KG1 (cell line): ENCODE measurements around the gene OR5B21.

Experiments used
- DNase-seq: peaks from one replicate; lab custom pipeline; 2025; lab: John Stamatoyannopoulos, UW

OR5B21 gene

DNA sequence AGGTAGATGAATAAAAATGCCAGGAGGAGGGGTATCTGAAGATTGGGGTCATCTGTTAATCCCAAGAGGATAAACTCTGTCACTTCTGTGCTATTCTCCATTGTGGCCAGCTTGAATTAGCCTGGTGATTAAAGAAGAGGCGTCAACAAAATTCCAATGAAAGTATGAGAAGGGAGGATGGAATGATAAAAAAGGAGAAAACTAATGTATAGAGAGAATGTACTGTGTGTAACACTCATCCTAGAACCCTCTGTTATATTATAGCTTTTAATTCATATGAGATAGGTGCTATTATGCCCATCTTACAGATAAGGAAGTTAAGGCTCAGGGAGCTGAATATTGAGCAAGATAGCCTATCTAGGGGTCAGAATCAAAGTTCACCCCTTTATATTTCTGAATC lies at the start of gene OR5B21:
Gene OR5B21, minus strand, starts transcription at position 101 of the 400 bp plus-strand sequence. Its CDS starts 0 bp downstream, at position 101.
- DNase-seq: no peak

DNA sequence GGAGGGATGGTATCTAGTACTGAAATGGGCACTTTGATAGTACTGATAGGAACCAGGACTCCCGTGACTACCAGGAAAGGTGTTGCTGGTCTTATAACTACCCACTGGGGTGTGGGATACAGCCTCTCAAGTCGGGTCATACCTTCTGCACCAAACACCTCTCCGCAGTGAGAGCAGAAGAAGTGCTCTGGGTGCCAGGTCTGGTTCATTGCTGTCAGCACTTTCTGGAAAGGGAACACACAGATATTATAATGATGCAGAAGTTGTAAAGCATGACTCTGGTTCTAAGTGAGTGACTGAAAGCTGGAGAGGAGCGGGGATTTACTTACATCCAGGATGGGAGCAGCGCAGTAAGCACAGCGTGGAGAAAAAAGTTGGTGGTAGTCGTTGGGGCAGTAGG lies 41.7 kb upstream of the OR5B21 start:
- DNase-seq: no peak

DNA sequence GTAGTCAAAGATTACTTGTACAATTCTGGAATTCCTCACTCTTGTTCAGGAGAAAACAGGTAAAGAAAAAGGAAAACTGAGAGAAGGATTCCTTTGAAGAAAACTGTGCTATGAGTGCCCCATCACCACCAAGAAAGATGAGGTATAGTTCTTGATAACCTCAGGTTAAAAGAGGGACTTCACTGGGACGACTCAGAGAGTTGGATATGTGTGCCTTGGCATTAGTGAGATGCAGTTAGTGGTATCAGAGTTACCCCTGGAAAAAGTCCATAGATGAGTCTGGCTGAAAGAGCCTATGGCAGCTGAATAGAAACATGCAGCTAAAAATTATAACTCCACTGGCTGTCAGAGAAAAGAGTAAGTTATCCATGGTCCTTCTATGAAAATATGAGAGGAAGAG lies 38.9 kb upstream of the OR5B21 start:
- DNase-seq: no peak

DNA sequence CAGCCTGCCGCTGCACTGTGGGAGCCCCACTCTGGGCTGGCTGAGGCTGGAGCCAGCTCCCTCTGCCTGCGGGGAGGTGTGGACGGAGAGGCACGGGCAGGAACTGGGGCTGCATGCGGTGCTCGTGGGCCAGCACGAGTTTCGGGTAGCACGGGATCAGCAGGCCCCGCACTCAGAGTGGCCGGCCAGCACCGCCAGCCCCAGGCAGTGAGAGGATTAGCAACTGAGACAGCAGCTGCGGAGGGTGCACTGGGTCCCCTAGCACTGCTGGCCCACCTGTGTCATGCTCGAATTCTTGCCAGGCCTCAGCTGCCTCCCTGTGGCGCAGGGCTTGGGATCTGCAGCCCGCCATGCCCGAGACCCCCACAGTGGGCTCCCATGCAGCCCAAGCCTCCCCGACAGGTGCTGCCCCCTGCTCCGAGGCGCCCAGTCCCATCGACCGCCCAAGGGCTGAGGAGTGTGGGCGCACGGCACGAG lies 24.0 kb upstream of the OR5B21 start:
- no peak for DNase-seq

DNA sequence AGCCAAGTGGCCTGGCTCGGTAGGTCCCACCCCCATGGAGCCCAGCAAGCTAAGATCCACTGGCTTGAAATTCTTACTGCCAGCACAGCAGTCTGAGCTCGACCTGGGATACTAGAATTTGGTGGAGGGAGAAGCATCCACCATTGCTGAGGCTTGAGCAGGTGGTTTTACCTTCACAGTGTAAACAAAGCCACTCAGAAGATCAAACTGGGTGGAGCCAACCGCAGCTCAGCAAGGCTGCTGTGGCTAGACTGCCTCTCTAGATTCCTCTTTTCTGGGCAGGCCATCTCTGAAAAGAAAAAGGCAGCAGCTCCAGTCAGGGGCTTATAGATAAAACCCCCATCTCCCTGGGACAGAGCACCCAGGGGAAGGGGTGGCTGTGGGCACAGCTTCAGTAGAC lies 22.3 kb upstream of the OR5B21 start:
- DNase-seq: no peak

DNA sequence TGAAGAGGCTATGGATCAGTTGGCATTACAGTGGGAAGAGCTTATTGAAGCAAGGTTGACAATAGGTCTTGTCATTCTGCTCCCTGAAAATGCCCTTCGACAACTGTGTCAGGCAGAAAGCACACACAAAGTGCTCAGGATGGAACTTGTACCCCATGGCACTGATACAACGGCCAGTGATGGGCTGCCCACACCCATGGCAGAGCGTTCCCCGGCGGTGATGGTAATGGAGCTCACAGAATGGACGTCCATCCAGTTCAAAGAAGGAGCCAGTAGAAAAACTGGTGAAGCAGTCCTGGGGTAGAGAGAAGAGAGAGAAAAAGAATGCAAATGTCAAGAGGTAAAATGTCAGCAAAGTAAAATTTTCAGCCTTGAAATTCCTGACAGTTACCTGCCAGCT lies 19.5 kb upstream of the OR5B21 start:
- no peak for DNase-seq

DNA sequence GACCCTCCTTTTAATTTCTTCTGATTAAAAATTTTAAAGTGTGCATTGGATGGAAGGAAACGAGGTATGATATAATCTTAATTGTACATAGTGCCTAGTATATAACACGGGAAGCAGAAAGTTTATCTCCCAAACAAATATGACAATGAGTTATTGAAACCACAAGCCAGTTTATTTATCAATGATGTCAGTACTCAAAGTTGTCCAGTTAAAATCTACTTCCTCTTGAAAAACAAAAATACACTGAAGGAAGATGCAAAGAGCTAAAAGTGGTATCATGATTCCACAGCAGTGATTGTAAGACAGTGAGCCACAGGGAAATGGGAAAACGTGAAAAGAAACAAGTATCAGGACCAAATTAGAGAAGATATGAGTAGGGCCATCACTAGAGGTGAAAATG lies 18.8 kb upstream of the OR5B21 start:
- no peak for DNase-seq

DNA sequence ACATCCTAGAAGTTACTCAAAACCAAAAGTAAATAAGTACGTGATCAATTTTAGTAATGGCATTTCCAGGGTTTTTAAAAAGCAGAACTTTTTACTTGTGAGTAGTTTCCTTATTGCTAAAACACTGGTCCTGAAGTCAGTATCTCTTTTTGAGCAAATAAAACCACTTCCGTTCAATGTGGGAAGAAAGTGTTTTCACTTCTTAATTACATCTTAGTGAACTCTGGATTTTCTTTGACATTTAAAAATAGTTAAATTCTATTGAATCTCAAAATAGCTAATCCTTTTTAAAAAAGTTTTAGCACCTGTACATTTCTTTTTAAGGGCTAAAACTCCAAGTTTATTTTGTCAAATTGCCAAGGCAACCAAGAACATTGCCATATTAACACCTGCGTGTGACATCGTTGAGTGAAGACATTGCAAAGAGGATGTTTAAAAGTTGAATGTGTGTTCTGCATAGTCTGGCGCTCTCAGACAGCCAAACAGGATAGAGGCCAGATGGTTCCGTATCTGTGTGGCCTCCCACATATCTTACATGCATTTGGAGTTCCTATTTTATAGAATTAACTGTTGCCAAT lies 17.2 kb upstream of the OR5B21 start:
- DNase-seq: peak; percentile 87

DNA sequence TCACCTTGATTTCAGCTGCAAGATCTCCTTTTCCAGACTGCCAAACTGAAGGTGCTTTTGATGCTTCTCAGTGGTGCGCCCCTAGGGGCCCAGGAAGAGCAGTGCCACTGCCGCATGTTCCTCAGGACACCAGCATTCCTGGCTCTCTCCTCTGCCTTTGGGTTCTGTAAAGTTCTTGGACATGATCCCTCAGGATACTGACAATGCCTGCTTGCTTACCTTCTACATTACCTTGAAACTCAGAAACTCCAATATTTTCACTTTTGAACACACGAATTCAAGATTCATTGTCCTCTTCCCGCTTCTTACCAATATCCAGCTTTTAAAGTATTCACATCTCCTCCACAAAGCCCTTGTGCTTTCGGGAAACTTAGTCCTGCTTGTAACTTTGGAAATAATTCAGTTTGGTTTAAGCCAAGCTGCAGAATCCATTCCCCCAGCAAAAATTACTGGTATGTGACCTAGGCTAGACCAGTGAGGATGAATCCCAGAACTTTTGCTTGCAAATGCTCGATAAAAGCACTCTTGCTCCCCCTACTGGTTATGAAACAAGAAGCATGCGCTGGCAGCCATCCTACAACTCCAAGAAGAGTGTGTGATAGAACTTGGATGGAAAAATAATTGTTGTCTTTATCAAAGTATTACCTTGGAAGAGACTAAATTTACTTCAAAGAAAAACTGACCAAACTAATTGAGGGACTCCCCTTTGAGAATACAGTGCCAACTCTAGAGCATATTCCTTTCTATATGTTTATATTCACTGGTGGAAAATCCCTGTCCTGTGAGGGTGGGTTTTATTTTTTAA lies 16.5 kb upstream of the OR5B21 start:
- peak; percentile 87 for DNase-seq

DNA sequence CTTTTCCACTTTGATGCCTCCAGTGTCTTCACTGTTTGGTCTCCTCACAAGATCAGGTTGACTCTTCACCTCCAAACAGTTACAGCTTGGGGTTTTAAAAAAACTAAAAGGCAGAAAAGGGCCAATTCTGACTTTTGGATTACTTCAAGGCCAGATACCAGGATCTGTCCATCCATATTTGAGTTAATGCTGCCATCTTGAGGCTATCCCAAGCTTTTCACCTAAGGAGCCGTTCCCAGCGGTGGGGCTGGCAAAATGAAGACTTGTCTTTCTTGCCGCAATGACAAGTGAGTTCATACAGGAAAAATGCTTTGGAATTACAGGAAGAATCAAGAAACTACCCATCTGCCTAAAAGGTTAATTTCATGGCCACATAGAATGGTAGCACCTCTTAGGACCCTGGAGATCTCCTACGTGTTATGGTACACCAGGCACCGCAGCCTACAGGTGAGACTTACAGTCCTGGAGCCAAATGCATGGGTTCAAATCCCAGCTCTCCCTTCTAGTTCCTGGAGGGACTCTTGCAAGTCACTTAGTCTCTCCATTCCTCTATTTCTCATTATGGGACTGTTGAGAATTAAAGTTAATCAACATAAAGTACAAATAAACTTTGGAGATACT lies 6.0 kb upstream of the OR5B21 start:
- DNase-seq: no peak

DNA sequence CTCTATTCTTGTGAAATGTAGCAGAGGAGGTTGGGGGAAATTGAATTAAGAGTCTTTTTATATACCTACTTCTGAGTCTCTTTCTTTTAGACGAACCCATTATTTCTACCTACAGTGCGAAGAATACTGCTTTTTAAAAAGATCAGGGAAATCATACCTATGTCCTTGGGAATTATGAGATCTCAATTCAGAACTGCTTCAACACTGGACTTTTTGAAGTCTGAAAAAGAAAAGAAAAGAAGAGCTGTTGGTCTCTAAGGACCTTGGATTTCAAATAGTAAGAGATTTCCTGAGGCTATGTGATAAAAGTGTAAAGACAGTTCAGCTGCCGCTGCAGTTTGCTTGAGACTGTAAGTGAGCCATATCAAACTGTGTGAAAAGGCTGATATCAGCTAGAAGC lies 3.7 kb upstream of the OR5B21 start:
- no peak for DNase-seq

DNA sequence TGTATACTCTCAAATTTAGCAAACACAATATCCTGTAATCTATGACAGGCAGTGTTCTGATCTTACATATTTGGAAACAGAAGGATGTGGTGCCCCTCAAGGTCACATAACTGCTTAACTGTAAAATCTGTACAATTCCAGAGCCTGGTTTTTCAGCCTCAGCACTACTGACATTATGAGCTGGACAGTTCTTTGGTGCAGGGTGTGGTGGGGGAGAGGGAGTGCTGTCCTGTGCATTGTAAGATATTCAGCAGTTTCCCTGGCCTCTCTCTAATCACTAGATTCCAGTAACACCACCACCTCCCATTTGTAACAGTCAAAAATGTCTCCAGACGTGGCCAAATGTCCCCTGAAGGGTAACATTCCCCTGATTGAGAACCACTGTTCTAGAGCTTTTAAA lies 1.8 kb upstream of the OR5B21 start:
- DNase-seq: no peak

DNA sequence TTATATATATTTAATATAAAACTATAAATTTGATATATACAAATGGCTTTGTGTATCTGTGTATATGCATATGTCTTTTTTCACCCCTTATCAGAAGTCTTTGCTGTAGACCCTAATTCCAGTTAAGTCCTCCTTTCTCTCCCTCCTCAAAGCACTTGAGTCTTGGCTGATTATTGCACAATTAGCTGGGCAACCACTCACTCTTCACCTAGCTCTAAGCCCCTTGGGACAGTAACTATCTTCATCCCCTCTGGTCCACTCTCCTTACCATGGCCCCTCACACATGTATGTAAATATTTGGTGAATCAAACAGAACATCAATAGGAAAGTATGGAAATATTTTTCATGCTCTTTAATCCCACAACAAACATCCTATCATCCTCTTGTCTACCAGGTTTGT lies 909 bp upstream of the OR5B21 start:
- DNase-seq: no peak

DNA sequence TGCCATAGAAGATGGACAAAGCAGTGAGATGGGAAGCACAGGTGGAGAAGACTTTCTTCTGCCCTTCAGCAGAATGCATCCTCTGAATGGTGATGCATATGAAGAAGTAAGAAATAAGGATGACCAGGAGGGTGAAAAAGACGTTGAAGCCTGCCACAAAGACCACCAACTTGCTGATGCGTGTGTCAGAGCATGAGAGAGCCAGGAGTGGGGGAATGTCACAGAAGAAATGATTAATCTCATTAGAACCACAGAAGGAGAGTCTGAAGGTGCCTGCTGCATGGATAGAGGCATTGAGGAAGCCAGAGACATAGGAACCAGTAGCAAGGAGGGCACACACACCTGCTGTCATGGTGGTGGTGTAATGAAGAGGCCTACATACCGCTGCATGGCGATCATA lies 550 bp downstream of the OR5B21 start:
- no peak for DNase-seq

DNA sequence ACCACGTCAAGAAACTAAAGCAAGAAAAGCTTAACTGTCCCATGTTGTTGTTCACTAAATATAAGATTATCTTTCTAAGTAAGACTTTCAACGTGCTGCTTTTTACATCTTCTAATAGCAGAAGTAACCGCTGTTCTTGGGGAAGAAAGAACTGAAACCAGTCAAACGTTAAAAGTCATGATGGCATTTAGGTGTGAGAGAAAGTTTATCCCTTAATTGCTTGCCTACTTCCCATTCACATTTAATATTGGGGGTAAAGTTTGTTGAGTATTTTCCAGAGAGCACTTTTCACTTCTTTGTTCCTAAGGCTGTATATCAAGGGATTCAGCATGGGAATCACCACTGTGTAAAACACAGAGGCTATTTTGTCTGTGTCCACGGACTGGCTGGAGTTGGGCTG lies 970 bp downstream of the OR5B21 start:
- no peak for DNase-seq

DNA sequence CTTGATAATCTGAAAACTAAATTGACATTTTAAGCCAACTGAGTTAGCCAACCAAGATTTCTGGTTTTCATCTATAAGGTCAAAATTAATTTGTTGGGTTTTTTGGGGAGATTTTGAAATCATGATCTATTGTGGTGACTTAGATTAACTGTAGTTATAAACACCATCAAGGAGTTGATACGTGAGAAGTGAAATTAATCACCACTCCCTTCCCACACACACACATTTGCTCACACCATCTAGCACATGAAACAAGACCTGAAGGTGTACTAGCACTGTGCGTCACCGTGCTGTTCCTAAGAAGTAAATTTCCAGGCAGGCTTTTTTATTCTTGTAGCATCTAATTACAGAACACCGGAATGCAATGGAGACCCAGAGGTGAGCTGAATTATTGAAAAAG lies 2.1 kb downstream of the OR5B21 start:
- no peak for DNase-seq

DNA sequence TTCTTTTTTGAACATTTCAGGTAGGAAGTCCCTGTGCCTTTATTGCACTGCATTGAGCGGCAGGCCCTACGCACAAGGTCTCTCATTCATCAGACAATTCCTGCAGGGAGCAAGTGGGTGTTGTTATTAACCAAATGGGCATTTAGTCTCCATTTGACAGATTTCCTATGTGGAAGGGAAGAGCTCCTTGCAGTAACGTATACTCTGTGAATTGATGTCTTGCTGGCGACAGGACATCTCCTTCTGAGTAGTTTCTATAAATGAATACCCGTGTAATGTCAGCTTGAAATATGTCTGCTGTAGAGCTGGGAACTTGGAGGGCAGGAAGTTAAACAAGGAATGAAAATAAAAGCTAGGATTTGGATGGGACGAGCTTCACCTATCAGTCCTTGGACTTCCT lies 3.7 kb downstream of the OR5B21 start:
- DNase-seq: no peak

DNA sequence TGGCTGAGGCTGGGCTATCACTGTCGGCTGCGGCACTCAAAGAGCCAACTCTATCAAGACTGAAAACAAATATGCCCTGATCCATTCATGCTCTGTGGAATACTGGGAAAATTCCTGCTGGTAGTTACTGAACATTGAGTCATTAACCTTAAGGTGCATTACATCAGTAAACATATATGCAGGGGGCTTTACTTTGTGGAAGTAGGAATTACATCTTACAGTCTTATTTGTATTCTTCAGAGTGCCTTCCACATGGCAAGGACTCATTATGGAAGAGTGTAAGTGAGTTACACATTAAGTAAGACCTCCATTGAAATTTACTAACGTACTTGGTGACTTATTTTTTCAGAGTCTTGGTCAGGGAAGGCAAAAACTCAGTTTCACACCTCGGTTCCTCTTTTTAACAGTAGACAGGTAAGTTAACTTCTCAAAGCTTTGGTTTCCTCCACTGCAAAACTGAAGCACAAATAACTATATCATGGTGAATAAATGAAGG lies 4.5 kb downstream of the OR5B21 start:
- DNase-seq: no peak

DNA sequence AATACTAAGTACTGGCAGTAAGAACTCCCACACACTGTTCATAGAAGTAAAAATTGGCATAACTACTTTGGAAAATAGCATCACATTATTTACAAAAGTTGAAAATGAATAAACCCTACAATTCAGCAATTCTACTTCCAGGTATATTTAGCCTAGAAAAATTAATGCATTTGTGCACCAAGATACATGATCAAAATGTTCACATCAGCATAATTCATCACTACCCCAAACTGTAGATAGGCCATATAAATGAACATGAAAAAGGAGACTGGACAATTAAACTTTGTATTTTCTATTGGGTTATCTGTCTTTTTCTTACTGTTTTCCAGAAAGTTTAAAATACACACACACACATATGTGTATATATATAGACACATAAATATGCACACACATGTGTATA lies 5.9 kb downstream of the OR5B21 start:
- DNase-seq: no peak

DNA sequence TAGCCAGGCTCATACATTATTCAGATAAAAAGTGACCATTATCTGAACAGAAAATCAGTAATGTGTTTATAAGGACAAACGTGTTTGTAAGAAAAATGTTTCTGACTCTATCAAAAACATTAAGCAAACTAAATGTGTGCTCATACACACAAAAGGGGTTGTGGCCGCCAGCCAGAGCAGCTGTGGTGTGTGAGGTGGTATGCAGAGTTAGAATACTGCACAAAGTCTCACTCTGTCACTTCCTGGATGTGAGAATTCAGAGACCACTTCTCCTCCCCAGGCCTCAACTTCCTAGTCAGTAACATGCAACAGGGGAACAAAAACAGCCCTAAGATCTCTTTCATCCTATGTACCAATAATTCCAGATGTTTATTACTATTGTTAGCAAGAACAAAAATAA lies 9.4 kb downstream of the OR5B21 start:
- peak; percentile 60 for DNase-seq

DNA sequence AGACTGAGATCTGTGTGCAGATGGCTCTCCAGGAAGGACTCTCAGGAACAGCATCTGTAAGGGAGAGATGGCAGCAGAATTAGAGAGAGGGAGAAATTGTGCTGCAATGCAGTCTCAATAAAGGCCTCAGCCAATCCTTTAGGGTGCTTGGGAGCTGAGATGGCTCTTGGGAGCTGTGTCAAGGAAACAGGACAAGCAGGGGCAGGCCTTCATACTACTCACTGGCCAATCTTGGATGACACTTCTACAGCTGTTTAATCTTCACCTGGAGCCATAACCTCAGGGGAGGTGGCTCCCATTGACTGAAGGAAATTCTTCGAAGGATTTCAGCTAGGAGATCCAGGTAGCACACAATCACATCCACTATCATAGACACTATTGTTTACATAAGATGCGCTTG lies 10.0 kb downstream of the OR5B21 start:
- DNase-seq: no peak

DNA sequence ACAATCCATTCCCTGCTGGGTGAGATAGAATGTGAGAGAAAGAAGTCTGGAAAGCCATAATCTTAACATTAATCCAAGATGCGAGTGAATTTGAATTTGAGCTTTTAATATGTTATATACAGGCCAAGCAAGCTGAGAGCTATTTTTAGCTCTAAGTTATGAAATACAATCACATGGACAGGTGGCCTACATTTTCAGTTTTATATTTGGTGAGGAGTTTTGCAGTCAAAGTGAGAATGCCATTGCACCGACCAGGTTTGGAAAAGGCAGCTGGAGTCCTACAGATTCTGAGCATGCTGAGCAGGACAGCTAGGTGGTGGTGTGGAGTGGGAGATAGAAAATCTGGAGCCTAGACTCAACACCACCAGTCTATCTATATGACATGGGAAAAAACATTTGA lies 12.0 kb downstream of the OR5B21 start:
- DNase-seq: no peak

DNA sequence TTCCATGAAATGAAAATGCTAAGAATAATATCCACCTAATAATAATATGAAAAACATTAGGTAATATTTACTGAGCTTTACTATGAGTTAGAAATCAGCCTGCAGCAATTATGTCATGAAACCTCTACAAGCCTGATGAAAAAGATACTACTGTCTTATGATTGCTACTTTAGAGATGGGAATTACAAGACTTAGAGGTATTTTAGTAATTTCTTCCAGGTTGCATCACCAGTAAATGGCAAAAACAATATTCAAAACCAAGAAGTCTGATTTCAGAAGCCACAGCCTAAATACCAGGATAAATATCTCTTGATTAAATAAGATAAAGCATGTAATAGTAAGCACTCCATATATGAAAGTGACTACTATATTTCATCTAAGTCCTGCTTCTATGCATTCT lies 13.8 kb downstream of the OR5B21 start:
- no peak for DNase-seq
